NOMO-1 (cell line): ENCODE data around the gene ARPP19.
"Not testable (repeated sequence)": the region's sequence is repeated elsewhere in the genome, so short reads cannot be mapped to it uniquely, and the experiment has no call there.

Source experiments
- DNase-seq, 2 experiments: peaks; one replicate each; lab custom pipeline; 2025; ENCODE audit not compliant: unreplicated experiment in 2 of 2; lab: John Stamatoyannopoulos, UW

ARPP19 gene

GRCh38 chr15:52568601-52569585 is at the start of gene ARPP19:
Gene ARPP19, minus strand, starts transcription at chr15:52569030. Its CDS starts 138 bp downstream, at chr15:52568892.
- DNase-seq, result peak; percentile 88 to 90

GRCh38 chr15:52617026-52617425 is 48.2 kb upstream of the ARPP19 start:
- DNase-seq, result no peak

GRCh38 chr15:52615302-52615701 is 46.5 kb upstream of the ARPP19 start:
- no peak for DNase-seq

GRCh38 chr15:52609593-52609992 is 40.8 kb upstream of the ARPP19 start:
- DNase-seq, result no peak

GRCh38 chr15:52584414-52584813 is 15.6 kb upstream of the ARPP19 start:
- no peak for DNase-seq

GRCh38 chr15:52579852-52580251 is 11.0 kb upstream of the ARPP19 start:
- no peak for DNase-seq

- DNase-seq, result no peak
Observed at GRCh38 chr15:52576692-52577091, 7.9 kb upstream of the ARPP19 start.

- not testable (repeated sequence) for DNase-seq
Observed at GRCh38 chr15:52575573-52575972, 6.7 kb upstream of the ARPP19 start.

- DNase-seq, result no peak
Observed at GRCh38 chr15:52575072-52575471, 6.2 kb upstream of the ARPP19 start.

GRCh38 chr15:52574623-52575022 is 5.8 kb upstream of the ARPP19 start:
- DNase-seq, result not testable (repeated sequence)

GRCh38 chr15:52567871-52568600 is 794 bp downstream of the ARPP19 start:
- DNase-seq, result peak; percentile 20 to 22

GRCh38 chr15:52566889-52567288 is 1.9 kb downstream of the ARPP19 start:
- DNase-seq, result no peak

GRCh38 chr15:52565417-52566358 is 3.1 kb downstream of the ARPP19 start:
- peak in 1 of 2 experiments; percentile 61 for DNase-seq

- no peak for DNase-seq
Observed at GRCh38 chr15:52563501-52564060, 5.2 kb downstream of the ARPP19 start.

GRCh38 chr15:52559575-52559974 is 9.3 kb downstream of the ARPP19 start:
- DNase-seq, result no peak

- DNase-seq, result no peak
Observed at GRCh38 chr15:52559022-52559421, 9.8 kb downstream of the ARPP19 start.

- DNase-seq, result no peak
Observed at GRCh38 chr15:52558196-52558595, 10.6 kb downstream of the ARPP19 start.

- no peak for DNase-seq
Observed at GRCh38 chr15:52557274-52557641, 11.6 kb downstream of the ARPP19 start.

- DNase-seq, result no peak
Observed at GRCh38 chr15:52556524-52557273, 12.1 kb downstream of the ARPP19 start.

GRCh38 chr15:52552303-52552702 is 16.5 kb downstream of the ARPP19 start:
- DNase-seq, result no peak
